Measurements from ENCODE around the gene TGM2. TPM values are rescaled to one million over a fixed set of nuclear protein-coding genes. Genes with fewer than 3 reads are reported as not detected.

Gene TGM2
- total RNA-seq, 4 donors from 2014 or later: 3.7 to 6.2 (median 4.6) TPM

DNA sequence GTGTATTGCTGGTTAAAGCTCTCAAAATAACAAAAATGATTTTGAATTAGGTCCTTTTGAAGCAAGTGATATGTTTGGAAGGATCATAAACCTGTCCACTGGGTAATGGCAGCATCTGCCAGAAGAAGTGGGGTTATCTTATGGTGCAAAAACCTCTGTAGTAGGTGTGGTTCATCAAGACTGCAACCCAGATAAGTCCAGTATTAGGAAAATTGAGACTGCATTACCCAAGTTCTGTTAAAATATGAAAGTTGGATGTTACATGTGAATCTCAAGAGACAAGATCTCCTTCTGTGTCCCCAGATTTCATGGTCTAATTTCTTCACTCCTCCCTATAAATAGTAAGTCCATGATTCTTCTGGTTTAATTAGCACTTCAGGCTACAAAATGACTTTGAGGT lies 72.2 kb downstream of the TGM2 start:
- TF ChIP-seq, protein P1, sequence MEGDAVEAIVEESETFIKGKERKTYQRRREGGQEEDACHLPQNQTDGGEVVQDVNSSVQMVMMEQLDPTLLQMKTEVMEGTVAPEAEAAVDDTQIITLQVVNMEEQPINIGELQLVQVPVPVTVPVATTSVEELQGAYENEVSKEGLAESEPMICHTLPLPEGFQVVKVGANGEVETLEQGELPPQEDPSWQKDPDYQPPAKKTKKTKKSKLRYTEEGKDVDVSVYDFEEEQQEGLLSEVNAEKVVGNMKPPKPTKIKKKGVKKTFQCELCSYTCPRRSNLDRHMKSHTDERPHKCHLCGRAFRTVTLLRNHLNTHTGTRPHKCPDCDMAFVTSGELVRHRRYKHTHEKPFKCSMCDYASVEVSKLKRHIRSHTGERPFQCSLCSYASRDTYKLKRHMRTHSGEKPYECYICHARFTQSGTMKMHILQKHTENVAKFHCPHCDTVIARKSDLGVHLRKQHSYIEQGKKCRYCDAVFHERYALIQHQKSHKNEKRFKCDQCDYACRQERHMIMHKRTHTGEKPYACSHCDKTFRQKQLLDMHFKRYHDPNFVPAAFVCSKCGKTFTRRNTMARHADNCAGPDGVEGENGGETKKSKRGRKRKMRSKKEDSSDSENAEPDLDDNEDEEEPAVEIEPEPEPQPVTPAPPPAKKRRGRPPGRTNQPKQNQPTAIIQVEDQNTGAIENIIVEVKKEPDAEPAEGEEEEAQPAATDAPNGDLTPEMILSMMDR (IDR thresholded peaks at IDR 0.05): no peak
- no peak for TF ChIP-seq POLR2A (IDR thresholded peaks at IDR 0.05)
- DNase-seq (ENCODE audit: low spot score in 2 of 2): no peak
- intact Hi-C loops (cut with DNase I; ENCODE audit: low total_unique reads): no loop called here
- H3K4me3 ChIP-seq (ENCODE audit: low read depth, poor library complexity, severe bottlenecking): no peak overlapping the region

DNA sequence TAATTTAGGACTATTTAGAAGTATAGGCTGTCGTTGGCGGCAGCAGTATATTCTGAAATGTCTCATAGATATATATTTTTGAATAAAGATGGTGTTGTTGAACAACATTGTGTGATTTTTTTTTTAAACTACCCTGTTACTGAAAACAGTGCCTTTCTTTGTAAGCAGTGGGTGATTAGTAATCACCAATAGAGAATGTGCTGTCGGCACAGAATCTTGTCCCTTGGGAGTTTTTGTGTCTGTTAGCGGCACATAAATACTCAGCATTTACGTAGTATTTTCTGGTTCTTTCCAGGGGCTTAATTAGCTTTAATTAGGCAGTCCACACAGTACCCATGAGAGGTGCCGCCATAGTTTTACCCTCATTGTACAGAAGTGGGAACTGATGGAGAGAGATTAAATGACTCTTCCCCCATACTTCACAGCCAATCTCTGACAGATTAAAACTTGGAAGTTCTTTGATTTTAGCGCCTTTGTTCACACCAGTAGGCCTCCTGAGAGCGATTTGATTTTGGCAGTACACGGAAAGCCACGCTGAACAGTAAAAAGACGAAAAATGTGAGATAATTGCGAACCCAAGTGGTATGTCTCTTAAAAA lies 72.7 kb downstream of the TGM2 start:
- WGBS, 2 donors: 93% methylated on average over 12 of the region's 12 CpGs

DNA sequence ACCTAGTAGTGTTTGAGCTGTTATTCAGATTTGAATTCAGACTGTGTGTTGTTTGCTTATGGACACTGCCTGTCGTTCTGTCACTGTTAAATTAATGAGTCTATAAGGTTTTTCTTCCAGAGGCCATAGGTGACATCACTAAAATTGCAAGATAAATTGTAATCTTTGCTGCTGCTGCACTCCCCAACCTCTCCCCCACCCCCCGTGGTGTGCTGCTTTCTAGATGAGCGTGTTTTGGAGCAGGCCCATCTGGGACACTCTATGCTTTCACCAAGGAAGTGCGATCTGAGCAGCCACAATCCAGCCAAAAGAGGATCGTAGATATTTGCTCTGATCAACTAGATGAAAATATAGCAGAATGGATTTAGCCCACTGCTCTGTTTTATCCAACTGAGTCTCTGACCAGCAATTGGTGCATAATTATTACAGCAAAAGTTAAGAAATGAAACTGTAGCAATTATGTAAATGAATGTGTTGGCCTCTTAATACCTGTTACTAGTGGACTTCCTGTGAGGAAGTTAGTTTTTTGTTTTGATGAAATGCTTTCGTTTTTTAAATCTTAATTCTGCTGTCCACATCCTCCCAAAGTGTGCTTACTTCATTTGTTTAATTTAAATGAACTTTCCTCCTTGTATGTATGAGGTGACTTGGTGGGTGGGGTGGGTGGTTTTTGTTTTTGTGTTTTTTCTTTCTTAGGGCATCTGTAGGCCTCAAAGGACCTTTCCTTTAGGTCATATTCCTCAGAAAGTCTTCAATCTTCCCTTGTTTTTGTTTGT lies 73.4 kb downstream of the TGM2 start:
- no peak for DNase-seq (ENCODE audit: low spot score in 2 of 2)
- TF ChIP-seq, protein P1 (IDR thresholded peaks at IDR 0.05): no peak
- TF ChIP-seq POLR2A (IDR thresholded peaks at IDR 0.05): no peak
- 75 to 77% methylated on average over 6 of the region's 6 CpGs for WGBS, 2 donors
- no peak overlapping the region for H3K4me3 ChIP-seq (ENCODE audit: low read depth, poor library complexity, severe bottlenecking)
- intact Hi-C loops (cut with DNase I; ENCODE audit: low total_unique reads): no loop called here

More for the DNA sequence above, 72.7 kb downstream of the TGM2 start:
- TF ChIP-seq, protein P1 (IDR thresholded peaks at IDR 0.05): no peak
- TF ChIP-seq POLR2A (IDR thresholded peaks at IDR 0.05): no peak
- no peak overlapping the region for H3K4me3 ChIP-seq (ENCODE audit: low read depth, poor library complexity, severe bottlenecking)
- no peak for DNase-seq (ENCODE audit: low spot score in 2 of 2)
- intact Hi-C loops (cut with DNase I; ENCODE audit: low total_unique reads): no loop called here

DNA sequence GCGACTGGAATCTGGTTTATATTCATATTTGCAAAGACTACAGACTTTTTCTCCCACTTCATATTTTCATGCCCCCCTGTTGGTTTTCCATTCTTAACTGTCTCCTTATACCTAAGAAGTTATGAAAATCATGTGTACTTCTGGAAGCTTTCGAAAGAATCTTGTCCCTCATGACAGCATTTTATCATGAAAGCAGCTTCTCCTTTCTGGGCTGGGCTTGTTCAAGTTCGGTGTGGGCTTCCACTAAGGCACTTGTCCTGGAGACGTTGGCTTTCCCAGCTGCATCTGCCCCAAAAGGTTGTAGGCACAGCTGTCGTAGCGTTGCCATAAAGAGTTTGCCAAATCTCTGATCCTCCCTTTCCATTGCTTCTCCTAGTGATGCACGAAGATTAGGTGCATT lies 75.0 kb downstream of the TGM2 start:
- 87 to 91% methylated on average over 7 of the region's 7 CpGs for WGBS, 2 donors
- DNase-seq (ENCODE audit: low spot score in 2 of 2): no peak
- no peak overlapping the region for H3K4me3 ChIP-seq (ENCODE audit: low read depth, poor library complexity, severe bottlenecking)
- intact Hi-C loops (cut with DNase I; ENCODE audit: low total_unique reads): no loop called here
- no peak for TF ChIP-seq POLR2A (IDR thresholded peaks at IDR 0.05)

DNA sequence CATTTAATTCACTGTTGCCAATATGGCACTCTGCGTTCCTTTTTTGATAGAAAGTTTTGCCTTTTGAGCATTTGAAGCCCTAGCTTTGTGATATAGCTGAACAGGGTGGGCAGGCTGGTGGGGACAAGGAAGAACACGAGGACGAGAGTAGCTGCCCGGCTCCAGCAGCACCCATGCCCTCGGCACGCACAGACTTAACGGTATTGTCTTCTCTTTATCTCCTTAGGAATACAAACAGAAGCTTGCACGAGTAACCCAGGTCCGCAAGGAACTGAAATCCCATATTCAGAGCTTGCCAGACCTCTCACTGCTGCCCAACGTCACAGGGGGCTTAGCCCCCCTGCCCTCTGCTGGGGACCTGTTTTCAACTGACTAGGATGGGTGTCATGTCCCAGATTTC lies 75.6 kb downstream of the TGM2 start:
- no peak for DNase-seq (ENCODE audit: low spot score in 2 of 2)
- TF ChIP-seq, protein P1 (IDR thresholded peaks at IDR 0.05): no peak
- no peak for TF ChIP-seq POLR2A (IDR thresholded peaks at IDR 0.05)
- no peak overlapping the region for H3K4me3 ChIP-seq (ENCODE audit: low read depth, poor library complexity, severe bottlenecking)
- 90 to 93% methylated on average over 10 of the region's 10 CpGs for WGBS, 2 donors
- intact Hi-C loops (cut with DNase I; ENCODE audit: low total_unique reads): no loop called here

DNA sequence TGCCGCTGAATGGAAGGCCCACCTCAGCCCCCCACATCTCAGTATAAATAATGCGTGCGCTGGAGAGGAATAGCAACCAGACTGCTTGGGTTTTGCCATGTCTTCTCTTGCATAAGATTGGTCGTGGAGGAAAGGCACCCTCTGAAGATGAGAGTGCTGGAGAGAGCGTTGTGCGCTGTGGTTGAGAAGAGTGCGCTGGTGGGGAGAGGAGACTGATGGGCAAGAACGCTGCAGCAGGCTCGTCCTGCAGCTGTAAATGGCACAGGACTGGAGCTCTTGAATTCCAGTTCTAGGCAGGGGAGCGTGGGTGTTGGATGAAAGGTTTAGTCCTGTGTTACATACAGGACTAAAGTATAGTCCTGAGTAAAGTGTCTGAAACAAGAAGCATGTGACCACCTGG lies 80.0 kb downstream of the TGM2 start:
- intact Hi-C loops (cut with DNase I; ENCODE audit: low total_unique reads): no loop called here
- 87 to 88% methylated on average over 10 of the region's 10 CpGs for WGBS, 2 donors
- no peak overlapping the region for H3K4me3 ChIP-seq (ENCODE audit: low read depth, poor library complexity, severe bottlenecking)
- DNase-seq (ENCODE audit: low spot score in 2 of 2): no peak
- TF ChIP-seq, protein P1 (IDR thresholded peaks at IDR 0.05): no peak
- no peak for TF ChIP-seq POLR2A (IDR thresholded peaks at IDR 0.05)
